Measurements from ENCODE around the gene MS4A8. TPM values are rescaled to one million over a fixed set of nuclear protein-coding genes. Genes with fewer than 3 reads are reported as not detected.
"Not testable (repeated sequence)": the region's sequence is repeated elsewhere in the genome, so short reads cannot be mapped to it uniquely, and the experiment has no call there.

MS4A8 gene
- not detected for total RNA-seq

GRCh38 chr11:60699284-60699691 is at the start of gene MS4A8:
MS4A8 (plus strand) TSS chr11:60699612; CDS start chr11:60700861, 1,249 bp downstream.
- no peak for ATAC-seq

- ATAC-seq = no peak
These were observed 41.5 kb upstream of the MS4A8 start for GRCh38 chr11:60657888-60658287.

GRCh38 chr11:60658409-60658808 is 41.0 kb upstream of the MS4A8 start:
- no peak for ATAC-seq

GRCh38 chr11:60672255-60672654 is 27.2 kb upstream of the MS4A8 start:
- no peak for ATAC-seq

- ATAC-seq = not testable (repeated sequence)
These were observed 21.2 kb upstream of the MS4A8 start for GRCh38 chr11:60678231-60678630.

GRCh38 chr11:60679879-60680278 is 19.5 kb upstream of the MS4A8 start:
- ATAC-seq = no peak

- ATAC-seq = no peak
These were observed 18.8 kb upstream of the MS4A8 start for GRCh38 chr11:60680455-60681119.

GRCh38 chr11:60684541-60684848 is 14.9 kb upstream of the MS4A8 start:
- ATAC-seq = not testable (repeated sequence)

GRCh38 chr11:60691661-60692060 is 7.8 kb upstream of the MS4A8 start:
- no peak for ATAC-seq

- no peak for ATAC-seq
These were observed 524 bp downstream of the MS4A8 start for GRCh38 chr11:60699936-60700335.

GRCh38 chr11:60700689-60701468 is 1.5 kb downstream of the MS4A8 start:
- ATAC-seq = no peak

GRCh38 chr11:60701469-60701818 is 2.0 kb downstream of the MS4A8 start:
- no peak for ATAC-seq

- no peak for ATAC-seq
These were observed 4.0 kb downstream of the MS4A8 start for GRCh38 chr11:60703374-60703773.

GRCh38 chr11:60705895-60706294 is 6.5 kb downstream of the MS4A8 start:
- ATAC-seq = no peak

- no peak for ATAC-seq
These were observed 7.5 kb downstream of the MS4A8 start for GRCh38 chr11:60706931-60707330.

- no peak for ATAC-seq
These were observed 11.1 kb downstream of the MS4A8 start for GRCh38 chr11:60710482-60710881.

GRCh38 chr11:60711276-60711675 is 11.9 kb downstream of the MS4A8 start:
- no peak for ATAC-seq

GRCh38 chr11:60713423-60713822 is 14.0 kb downstream of the MS4A8 start:
- not testable (repeated sequence) for ATAC-seq

GRCh38 chr11:60717956-60718355 is 18.5 kb downstream of the MS4A8 start:
- no peak for ATAC-seq

- no peak for ATAC-seq
These were observed 19.3 kb downstream of the MS4A8 start for GRCh38 chr11:60718524-60719316.

- ATAC-seq = no peak
These were observed 20.0 kb downstream of the MS4A8 start for GRCh38 chr11:60719391-60719790.

- no peak for ATAC-seq
These were observed 21.0 kb downstream of the MS4A8 start for GRCh38 chr11:60720460-60720859.

GRCh38 chr11:60724420-60724819 is 25.0 kb downstream of the MS4A8 start, which contains the start of gene MS4A18:
MS4A18 (plus strand) TSS chr11:60724720.
- no peak for ATAC-seq

GRCh38 chr11:60725592-60725991 is 26.2 kb downstream of the MS4A8 start:
- ATAC-seq = no peak
